Smooth muscle cell (in vitro differentiated cells): ENCODE data around the gene ETF1. TPM values are rescaled to one million over a fixed set of nuclear protein-coding genes. Genes with fewer than 3 reads are reported as not detected.
"Not testable (repeated sequence)": the region's sequence is repeated elsewhere in the genome, so short reads cannot be mapped to it uniquely, and the experiment has no call there.

ENCODE experiments used
- DNase-seq: peaks from one replicate; lab custom pipeline; 2025; ENCODE audit not compliant: unreplicated experiment; lab: John Stamatoyannopoulos, UW
- H2AFZ ChIP-seq: fragments of 200-600 bp; sonication (generic); 2 replicates; pipeline ENCODE4 v1.6.0; 2016; ENCODE audit warnings: antibody characterized with exemption, low read depth, mild to moderate bottlenecking
- H3F3A ChIP-seq: fragments of 200-600 bp; sonication (generic); 2 replicates; pipeline ENCODE4 v1.6.0; 2017; ENCODE audit warnings: antibody characterized with exemption, low read depth
- H3K27ac ChIP-seq: fragments of 200-600 bp; sonication (generic); 2 replicates; pipeline ENCODE4 v1.5.1; 2016; ENCODE audit warnings: low read depth, mild to moderate bottlenecking
- H3K27me3 ChIP-seq: fragments of 200-600 bp; sonication (generic); 2 replicates; pipeline ENCODE4 v1.6.1; 2016; ENCODE audit warnings: low read depth, mild to moderate bottlenecking
- H3K36me3 ChIP-seq: fragments of 200-600 bp; sonication (generic); 2 replicates; pipeline ENCODE4 v1.5.1; 2016; ENCODE audit warnings: low read depth
- H3K4me1 ChIP-seq: fragments of 200-600 bp; sonication (generic); 2 replicates; pipeline ENCODE4 v1.5.1; 2016; ENCODE audit warnings: low read depth
- H3K4me2 ChIP-seq: fragments of 200-600 bp; sonication (generic); 2 replicates; pipeline ENCODE4 v1.6.0; 2016; ENCODE audit warnings: mild to moderate bottlenecking
- H3K4me3 ChIP-seq: fragments of 200-600 bp; sonication (generic); 2 replicates; pipeline ENCODE4 v1.5.1; 2016; ENCODE audit warnings: mild to moderate bottlenecking
- H3K79me2 ChIP-seq: fragments of 200-600 bp; sonication (generic); 2 replicates; pipeline ENCODE4 v1.6.0; 2016; ENCODE audit warnings: low read depth, mild to moderate bottlenecking
- H3K9ac ChIP-seq: fragments of 200-600 bp; sonication (generic); 2 replicates; pipeline ENCODE4 v1.6.0; 2016; ENCODE audit warnings: low read depth
- H3K9me3 ChIP-seq: fragments of 200-600 bp; sonication (generic); replicated peaks from 2 replicates; pipeline ENCODE4 v1.5.1; 2016; ENCODE audit warnings: low read depth
- H4K20me1 ChIP-seq: fragments of 200-600 bp; sonication (generic); 2 replicates; pipeline ENCODE4 v1.6.0; 2016; ENCODE audit warnings: low read depth
- WGBS: methylation state at CpG from one replicate; pipeline ENCODE4 v1.1.7; 2016; ENCODE audit warnings: low lambda C conversion rate; 5-methylcytosine and 5-hydroxymethylcytosine counted together
- polyA plus RNA-seq: library from polyadenylated mRNA; unstranded; fragments of >200 nt; fragmentation: Nextera tagmentation; extraction: Ambion mirVana; gene quantifications from 2 replicates; pipeline ENCODE4 v1.2.1, GENCODE V29; 2016
- total RNA-seq: library from RNA; depleted of rRNA; stranded (reverse); fragments of >200 nt; gene quantifications from 2 replicates; pipeline ENCODE4 v1.2.3, GENCODE V29; 2014
- TF ChIP-seq, protein P1 (sequence below): fragments of 200-600 bp; sonication (generic); IDR thresholded peaks from 2 replicates; pipeline ENCODE4 v1.5.1; 2017; ENCODE audit warnings: borderline replicate concordance, mild to moderate bottlenecking, antibody characterized with exemption; ENCODE audit not compliant: insufficient read depth, poor library complexity, severe bottlenecking

Gene ETF1
- total and polyA plus RNA-seq, 2 experiments from 2014 or later: 48.7 to 98.0 TPM

DNA sequence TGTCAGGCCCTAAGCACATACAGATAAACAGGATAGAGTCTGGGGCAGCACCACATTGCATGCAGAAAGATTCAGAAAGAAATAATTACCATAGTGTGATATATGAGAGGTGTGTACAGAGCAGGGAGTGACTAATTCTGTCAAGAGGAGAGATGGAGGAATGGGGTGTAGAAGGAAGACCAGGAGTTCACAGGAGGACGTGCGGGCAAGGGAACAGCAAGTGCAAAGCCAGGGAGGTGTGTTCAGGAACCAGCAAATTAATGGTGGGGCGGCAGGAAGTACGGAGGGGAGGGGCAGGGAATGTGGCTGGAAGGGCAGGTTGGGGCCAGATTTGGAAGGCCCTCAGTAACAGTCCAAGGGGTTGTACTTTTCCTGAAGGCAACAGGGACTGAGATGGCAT, 60.4 kb downstream of the ETF1 start:
- Histone ChIP-seq H3K9me3 (no peaks in the 10 kb centered on the region), H3F3A (peaks cover 4% of the 10 kb centered on the region), H2AFZ (no peak overlapping the region), H3K4me2 (no peak overlapping the region), H3K9ac (no peak overlapping the region), H3K79me2 (no peaks in the 10 kb centered on the region), H4K20me1 (no peaks in the 10 kb centered on the region), H3K36me3 (no peaks in the 10 kb centered on the region), H3K4me1 (peaks cover 6% of the 10 kb centered on the region), H3K27me3 (no peaks in the 10 kb centered on the region), H3K4me3 (no peak overlapping the region), H3K27ac (no peak overlapping the region)
- no peak for DNase-seq
- TF ChIP-seq, protein P1, sequence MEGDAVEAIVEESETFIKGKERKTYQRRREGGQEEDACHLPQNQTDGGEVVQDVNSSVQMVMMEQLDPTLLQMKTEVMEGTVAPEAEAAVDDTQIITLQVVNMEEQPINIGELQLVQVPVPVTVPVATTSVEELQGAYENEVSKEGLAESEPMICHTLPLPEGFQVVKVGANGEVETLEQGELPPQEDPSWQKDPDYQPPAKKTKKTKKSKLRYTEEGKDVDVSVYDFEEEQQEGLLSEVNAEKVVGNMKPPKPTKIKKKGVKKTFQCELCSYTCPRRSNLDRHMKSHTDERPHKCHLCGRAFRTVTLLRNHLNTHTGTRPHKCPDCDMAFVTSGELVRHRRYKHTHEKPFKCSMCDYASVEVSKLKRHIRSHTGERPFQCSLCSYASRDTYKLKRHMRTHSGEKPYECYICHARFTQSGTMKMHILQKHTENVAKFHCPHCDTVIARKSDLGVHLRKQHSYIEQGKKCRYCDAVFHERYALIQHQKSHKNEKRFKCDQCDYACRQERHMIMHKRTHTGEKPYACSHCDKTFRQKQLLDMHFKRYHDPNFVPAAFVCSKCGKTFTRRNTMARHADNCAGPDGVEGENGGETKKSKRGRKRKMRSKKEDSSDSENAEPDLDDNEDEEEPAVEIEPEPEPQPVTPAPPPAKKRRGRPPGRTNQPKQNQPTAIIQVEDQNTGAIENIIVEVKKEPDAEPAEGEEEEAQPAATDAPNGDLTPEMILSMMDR: no peak
- 80% methylated on average over 4 of the region's 4 CpGs for WGBS

DNA sequence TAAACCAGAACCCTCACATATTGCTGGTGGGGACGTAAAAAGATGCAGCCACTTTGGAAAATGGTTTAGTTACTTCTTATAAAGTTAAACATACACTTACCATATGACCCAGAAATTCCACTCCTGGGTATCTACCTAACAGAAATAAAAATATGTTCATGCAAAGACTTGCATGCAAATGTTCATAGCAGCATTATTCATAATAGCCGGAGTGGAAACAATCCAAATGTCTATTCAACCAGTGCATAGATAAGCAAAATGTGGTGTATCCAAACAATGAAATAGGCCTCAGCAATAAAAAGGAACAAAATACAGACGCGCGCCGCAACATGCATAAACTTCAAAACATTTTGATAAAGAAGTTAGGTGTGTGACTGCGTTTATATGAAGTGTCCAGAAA, 66.1 kb downstream of the ETF1 start:
- no peak overlapping the region for H3K4me3 ChIP-seq
- no peak overlapping the region for H3K9ac ChIP-seq
- no peaks in the 10 kb centered on the region for H3K9me3 ChIP-seq
- H2AFZ ChIP-seq: no peak overlapping the region
- no peaks in the 10 kb centered on the region for H3K36me3 ChIP-seq
- DNase-seq: no peak
- TF ChIP-seq, protein P1: no peak
- H3K4me2 ChIP-seq: no peak overlapping the region
- no peaks in the 10 kb centered on the region for H3K27me3 ChIP-seq
- H4K20me1 ChIP-seq: no peaks in the 10 kb centered on the region
- no peaks in the 10 kb centered on the region for H3K4me1 ChIP-seq
- H3F3A ChIP-seq: no peaks in the 10 kb centered on the region
- H3K79me2 ChIP-seq: no peaks in the 10 kb centered on the region
- no peak overlapping the region for H3K27ac ChIP-seq
- 96% methylated on average over 7 of the region's 7 CpGs for WGBS

DNA sequence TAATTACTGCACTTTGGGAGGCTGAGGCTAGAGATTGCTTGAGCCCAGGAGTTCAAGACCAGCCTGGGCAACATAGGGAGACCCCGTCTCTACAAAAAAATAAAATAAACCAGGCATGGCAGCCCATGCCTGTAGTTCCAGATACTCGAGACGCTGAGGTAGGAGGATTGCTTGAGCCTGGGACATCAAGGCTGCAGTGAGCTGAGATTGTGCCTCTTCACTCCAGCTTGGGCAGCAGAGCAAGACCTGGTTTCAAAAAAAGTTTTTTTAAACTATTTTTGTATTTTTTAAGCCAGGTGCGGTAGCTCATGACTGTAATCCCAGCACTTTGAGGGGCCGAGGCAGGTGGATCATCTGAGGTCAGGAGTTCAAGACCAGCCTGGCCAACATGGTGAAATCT, 69.9 kb downstream of the ETF1 start:
- H3K9ac ChIP-seq, H3K9me3 ChIP-seq, H3K4me1 ChIP-seq, H3K4me2 ChIP-seq, H3K27me3 ChIP-seq, H3K36me3 ChIP-seq, H3K79me2 ChIP-seq, H2AFZ ChIP-seq, H3F3A ChIP-seq, H3K27ac ChIP-seq, H3K4me3 ChIP-seq, DNase-seq: not testable (repeated sequence)
- peaks cover 17% of the 10 kb centered on the region for H4K20me1 ChIP-seq
- 94% methylated on average over 5 of the region's 5 CpGs for WGBS

DNA sequence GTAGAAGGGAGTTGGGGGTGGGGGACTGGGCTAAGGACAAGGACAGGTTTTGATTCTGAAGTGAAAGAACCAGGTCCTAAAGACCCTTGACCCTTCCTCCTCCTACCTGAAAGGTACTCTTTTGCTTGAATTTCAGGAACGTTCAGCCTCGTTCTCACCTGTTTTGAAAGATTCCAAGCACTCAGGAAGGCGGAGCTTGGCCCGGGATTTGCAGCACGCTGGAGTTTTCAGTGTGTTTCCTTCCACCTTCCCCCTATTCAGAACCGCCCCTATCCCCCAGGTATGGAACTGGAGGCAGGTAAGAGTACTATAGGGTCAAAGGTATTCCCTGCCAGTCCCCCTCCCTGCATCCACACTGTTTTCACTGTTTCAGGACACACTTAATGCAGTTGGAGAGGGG, 70.7 kb downstream of the ETF1 start:
- Histone ChIP-seq H4K20me1 (peaks cover 25% of the 10 kb centered on the region), H3K27ac (no peak overlapping the region), H3K9ac (no peak overlapping the region), H3K36me3 (peaks cover 4% of the 10 kb centered on the region), H3K27me3 (no peaks in the 10 kb centered on the region), H3K4me1 (no peaks in the 10 kb centered on the region), H3K9me3 (no peaks in the 10 kb centered on the region), H3K4me2 (no peak overlapping the region), H3F3A (peaks cover 16% of the 10 kb centered on the region), H2AFZ (no peak overlapping the region), H3K4me3 (no peak overlapping the region), H3K79me2 (no peaks in the 10 kb centered on the region)
- WGBS: 43% methylated on average over 6 of the region's 6 CpGs
- TF ChIP-seq, protein P1: no peak
- no peak for DNase-seq
